Activated CD8-positive, alpha-beta memory T cell treated with anti-CD3 and anti-CD28 coated beads for 36 hours (primary cell): Measurements from ENCODE around the gene GSG1L. TPM values are rescaled to one million over a fixed set of nuclear protein-coding genes. Genes with fewer than 3 reads are reported as not detected.

Source experiments
- CTCF ChIA-PET: fragments of 350-600 bp; sonication (Branson Sonifier 250); formaldehyde crosslinking; loops from one replicate; lab custom pipeline; 2021; ENCODE audit warnings: antibody characterized with exemption; lab: Charles Lee
- POLR2A ChIA-PET: fragments of 350-600 bp; sonication (Branson Sonifier 250); formaldehyde crosslinking; loops from one replicate; lab custom pipeline; 2021; ENCODE audit warnings: antibody characterized with exemption; lab: Charles Lee
- total RNA-seq, 2 experiments: library from RNA; stranded (reverse); gene quantifications; one replicate each; pipeline ENCODE4 v1.2.3, GENCODE V29; 2021

Gene GSG1L
- total RNA-seq, 2 experiments from 2014 or later = not detected

DNA sequence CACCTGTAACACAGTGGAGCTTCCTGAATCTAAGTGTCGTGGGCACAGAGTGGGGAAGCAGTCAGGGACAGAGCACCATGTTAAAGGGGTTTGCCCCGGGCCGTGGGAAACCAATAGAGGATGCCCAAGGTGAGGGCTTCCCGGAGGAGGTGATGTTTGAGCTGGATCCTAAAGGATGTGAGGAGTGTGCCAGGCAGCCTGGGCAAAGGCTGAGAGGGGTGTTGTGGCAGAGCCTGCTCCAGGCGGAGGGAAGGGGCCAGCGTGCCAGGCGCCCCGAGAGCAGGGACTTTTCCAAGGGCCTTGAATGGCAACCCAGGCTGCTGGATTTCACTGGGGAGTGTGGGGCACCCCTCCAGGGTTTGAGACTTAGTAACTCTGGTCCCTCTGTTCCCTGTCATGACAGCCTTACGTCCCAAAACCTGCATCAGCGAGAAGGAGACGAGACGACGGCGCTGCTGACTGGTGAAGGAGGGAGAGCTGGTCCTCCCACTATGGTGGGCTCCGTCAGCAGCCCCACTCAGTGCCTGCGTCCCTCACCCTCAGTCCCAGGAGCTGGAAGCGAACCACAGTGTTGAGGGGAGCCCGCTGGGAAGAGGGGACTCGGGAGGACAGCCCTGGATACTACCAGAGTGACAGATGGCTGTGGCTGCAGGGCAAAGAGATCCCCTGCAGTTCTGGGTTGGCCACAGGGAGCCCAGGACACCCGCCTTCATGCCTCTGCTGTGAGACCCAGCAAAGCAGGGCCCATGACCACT lies 285.2 kb downstream of the GSG1L start:
- CTCF ChIA-PET = no interaction called here

DNA sequence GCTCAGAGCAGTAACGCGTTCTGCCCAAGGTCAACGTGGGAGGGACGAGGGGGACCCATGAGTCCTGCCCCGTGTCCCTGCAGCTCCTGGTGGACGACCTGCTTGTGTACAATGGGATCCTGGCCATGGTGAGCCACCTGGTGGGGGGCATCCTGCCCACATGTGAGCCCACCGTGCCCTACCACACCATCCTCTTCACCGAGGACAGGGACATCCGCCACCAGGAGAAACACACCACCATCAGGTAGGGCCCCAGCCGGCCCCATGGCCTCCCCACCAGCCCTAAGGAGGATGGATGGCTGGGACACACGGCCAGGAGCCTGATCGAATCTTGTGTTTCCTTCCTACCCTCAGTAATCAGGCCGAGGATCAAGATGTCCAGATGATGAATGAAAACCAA lies 286.0 kb downstream of the GSG1L start:
- POLR2A ChIA-PET = no interaction called here
- CTCF ChIA-PET = no interaction called here

More for the DNA sequence above, 285.2 kb downstream of the GSG1L start:
- POLR2A ChIA-PET = no interaction called here

DNA sequence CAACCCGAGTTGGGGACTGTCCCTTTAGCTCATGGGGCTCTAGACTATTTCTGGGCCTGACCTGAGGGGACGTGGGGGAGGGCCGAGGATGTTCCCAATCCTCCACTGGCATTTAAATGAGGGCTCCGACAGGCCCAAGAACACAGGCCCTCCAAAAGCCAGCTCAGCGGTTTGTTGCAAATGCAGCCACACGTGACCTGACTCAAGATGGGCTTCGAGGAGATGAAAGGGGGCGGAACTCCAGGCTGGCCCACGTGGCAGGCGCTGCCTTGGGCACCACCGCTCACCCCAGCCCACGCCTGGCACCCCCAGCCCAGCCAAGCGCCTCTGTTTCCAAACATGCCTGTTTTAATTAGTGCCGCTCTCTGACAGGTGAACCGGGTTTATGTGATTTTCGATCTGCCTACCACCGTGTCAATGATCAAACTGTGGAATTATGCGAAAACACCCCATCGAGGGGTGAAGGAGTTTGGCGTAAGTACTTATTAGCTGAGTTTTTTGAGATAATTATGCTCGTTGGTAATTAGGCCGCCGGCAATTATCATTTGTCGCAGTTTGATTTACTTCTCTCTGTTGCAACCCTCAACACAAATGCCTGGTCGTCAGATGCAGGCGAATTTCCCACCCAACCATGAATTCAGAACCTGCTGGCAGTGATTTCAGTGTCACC lies 286.8 kb downstream of the GSG1L start:
- ChIA-PET POLR2A (no interaction called here), CTCF (no interaction called here)

DNA sequence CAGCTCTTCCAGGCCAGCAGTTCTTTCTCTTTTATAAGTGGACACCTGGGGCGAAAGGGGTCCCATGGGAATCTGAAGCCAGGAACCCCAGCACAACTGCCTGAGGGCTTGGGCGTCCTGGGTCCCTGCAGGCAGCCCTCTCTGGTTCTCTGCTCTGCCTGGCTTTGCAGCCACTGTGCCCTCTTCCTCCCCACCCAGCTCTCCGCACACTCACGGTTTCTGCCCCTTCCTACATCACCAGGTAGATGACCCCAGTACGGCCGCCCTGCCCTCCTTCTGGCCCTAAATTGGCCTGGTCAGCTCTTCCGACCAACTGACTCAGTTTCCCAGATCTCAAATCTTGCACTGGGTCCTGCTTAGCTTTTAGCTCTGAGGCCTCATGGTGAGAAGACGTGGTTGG lies 288.3 kb downstream of the GSG1L start:
- CTCF ChIA-PET = no interaction called here
- POLR2A ChIA-PET = no interaction called here

DNA sequence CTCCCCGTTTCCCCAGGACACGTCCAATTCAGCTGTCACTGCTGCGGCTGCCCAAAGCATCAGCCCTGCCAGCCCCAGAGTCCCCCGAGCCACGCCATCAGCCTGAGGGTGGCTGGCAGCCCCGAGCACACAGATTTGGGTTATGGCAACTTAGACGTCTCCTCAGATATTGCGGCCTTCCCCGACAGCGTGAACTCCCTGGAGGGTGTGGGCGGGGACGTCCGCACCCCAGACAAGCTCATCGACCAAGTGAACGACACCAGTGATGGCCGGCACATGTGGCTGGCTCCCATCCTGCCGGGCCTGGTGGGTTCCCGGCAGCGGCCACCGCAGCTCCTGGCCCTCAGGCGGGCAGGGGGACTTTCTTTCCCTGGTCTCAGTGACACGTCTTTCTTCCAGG lies 288.7 kb downstream of the GSG1L start:
- ChIA-PET CTCF (no interaction called here), POLR2A (no interaction called here)

DNA sequence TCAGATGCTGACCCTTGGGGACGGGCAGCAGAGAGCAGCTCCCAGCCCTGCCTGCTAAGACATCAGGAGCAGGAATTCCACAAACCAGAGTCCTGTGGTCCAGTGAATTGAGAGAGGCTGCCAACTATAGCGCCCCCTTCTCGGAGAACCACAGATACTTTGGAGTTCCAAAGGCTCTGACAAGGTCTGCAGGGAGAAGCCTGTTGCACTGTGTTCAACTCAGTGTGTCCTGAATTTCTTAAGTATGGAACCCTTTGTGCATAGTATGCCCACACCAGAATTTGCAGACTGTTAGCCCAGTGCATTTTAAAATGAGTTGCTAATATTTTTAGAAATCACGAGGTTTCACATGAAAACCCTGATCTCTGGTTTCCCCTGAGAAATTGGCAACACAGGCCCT lies 290.2 kb downstream of the GSG1L start:
- ChIA-PET POLR2A (no interaction called here), CTCF (no interaction called here)

DNA sequence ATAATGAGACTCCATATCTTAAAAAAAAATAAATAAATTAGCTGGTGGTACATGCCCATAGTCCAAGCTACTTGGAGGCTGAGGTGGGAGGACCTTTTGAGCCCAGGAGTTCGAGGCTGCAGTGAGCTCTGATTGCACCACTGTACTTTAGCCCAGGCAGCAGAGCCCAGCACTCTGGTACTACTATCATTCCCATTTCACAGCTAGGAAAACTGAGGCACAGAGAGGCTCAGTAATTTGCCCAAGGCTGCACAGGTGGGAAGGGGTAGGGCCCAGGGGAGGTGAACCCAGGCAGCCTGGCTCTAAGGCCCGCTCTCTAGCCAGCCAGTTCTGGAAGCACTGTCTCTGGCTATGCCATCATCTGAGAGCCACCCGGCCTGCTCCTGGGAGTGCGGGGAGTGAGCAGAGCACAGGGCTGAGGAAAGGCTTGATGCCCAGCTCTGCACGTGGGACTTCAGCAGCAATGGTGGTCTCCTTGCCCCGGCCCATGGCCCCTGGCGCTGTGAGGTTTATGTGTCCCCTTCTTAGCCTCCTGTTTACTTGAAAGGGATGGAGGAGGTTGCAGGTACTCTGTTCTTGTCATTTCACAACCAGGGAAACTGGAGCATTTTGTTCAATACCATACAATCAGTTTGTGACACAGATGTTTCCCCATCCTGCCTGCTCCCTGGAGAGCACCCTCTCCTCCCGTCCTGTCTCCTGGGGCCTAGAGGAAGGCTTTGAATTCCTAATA lies 291.3 kb downstream of the GSG1L start:
- CTCF ChIA-PET = no interaction called here
- POLR2A ChIA-PET = no interaction called here

DNA sequence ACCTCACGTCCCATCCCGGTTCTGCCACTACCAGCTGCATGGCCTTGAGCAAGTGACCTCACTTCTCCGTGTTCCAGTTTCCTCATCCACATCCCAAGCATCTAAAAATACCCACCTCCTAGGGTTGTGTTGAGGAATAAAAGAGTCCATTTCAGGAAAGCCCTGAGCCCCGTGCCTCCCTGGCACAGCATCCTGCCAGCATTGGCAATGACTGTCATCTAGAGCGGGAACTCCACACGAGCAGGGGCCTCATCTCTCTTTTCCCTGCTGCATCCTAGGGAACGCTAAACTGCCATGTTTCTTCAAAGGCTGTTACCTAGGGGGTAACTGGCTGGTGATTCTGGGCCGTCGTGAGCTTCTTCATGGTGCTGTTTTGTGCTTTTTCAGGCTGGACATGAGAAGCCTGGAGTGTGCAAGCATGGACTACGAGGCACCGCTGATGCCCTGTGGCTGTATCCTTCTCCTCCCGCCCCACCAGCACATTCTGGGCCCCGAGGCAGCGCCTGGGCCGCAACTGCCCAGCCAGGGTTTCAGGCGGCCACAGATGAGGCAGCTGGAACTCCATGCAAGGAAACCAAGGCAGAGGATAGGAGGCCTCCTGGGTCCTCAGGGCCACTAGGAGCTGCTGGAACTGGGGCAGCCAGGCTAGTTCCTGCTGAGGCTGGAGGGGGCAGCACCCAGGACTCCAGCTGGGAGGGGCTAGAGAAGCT lies 292.2 kb downstream of the GSG1L start:
- POLR2A ChIA-PET = no interaction called here
- CTCF ChIA-PET = no interaction called here

DNA sequence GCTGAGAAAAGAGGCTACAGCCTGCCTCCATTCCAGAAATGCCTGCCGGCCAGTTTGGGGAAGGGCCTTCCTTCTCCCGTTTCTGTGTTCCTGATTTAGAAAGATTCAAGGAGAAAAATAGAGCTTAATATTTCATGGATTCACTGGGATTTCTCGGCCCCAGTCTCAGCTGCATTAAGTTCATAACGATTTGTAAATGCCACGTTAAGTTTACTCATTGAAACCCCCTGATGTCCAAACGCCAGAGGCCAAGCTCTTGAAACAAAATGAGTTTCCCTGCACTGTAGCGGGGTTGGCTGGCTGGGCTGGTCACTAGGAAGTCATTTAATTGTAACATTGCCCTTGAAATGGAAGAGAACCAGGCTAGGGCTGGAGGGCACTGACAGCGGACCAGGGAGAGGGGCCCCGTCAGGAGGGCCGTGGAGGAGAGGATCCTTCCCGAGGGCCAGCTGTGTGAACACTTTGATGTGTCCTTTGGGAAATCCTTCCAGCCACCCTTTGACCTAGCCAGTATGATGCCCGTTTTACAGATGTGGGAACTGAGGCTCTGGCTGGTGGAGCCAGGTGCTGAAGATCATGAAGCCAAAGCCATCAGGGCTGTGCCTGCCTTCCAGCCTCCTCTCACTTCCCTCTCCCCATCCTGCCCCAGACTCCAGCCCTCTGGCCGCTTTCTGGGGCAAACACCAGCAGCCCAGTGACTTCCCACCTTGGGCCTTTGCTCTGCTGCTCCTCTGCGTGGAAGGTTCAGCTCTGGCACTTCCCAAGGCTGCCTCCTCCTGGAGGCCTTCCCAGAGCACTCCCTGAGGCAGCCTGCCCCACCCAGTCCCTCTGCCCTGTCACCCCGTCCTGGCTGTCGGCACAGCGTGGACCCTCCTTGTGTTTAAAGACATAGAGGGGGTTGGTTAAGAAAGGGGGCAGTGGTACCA lies 293.0 kb downstream of the GSG1L start:
- ChIA-PET POLR2A (no interaction called here), CTCF (no interaction called here)

DNA sequence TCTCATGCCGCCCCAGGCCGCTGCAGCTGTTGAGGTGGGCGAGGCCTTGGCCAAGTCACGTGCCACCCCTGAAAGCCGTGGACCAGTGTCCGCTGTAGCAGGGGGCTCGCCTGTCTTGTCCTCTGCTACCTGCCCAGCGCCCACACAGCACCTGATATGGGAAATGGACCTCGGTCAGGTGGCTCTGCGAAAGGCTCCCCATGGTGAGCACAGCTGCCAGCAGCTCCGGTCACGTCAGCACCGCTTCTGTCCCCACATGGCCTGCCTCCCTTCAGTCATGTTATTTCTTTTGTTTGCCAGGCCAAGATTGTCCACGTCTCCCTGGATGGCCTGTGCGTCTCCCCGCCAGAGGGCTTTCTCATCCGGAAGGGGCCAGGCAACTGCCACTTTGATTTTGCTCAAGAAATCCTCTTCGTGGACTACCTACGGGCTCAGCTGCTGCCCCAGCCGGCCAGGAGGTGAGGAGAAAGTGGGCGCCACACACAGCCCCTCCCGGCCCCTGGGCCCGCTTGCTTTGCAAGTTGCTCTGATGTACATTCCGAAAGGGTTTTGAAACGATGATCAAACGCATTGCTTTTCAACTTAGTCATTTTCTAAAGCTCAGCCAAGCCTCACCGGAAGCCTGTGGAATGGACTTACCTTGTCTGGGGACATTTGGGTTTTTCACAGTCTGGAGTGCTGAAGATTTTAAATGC lies 293.8 kb downstream of the GSG1L start:
- ChIA-PET CTCF (no interaction called here), POLR2A (no interaction called here)

DNA sequence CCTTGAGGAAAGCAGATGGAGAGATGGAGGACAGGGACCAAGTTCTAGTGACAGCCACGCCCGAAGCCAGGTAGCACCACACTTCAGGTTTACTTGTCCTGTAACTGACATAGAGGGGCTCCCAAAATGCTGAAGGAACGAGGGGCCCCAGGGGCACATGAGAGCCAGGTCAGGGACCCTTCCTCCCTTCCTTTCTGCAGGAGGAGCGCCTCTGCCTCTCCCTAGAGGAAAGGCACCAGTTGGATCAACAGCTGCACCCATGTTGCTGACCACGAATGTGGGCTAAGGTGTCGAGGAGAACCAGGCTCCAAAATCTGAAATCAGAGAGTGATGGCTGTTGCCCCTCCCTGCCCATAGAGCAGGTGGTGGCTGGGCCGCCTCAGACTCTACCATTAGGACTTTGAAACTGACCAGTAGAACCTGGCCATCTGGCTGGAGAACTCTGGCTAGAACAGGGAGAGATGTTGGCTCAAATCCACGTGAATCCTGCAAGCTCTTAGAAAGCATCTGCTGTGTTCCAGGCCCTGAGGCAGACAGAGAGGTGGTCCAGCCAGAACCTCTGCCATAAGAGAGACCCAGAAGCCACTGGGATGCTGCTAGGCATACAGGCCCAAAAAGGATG lies 294.8 kb downstream of the GSG1L start:
- CTCF ChIA-PET = no interaction called here
- POLR2A ChIA-PET = no interaction called here

DNA sequence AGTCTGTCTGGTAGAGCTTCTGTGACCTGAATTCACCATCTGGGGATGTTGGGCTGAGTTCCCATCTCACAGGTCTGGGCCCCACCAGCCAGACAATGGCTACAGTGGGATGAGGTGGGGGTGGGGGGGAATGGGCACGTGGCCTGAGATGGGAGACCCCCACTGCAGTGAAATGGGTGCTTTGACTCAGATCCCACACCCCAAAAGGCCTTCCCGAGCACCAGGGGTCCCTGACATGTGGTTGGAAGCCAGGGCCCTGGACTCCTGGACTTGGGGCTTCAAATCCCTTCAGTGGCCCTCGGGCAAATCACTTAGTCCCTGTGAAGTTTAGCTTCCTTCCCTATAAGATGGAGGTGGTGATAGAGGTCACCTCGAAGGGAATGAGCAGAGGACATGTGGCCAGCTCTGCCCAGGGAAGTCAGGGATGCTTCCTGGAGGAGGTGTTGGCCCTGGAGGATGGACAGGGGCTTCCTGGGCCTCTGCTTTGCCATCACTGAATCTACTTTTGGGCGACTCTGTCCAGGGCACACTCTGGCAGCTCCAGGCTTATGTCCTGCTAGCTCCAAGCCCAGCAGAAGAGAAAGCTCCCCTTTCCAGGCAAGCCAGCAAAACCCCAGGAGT lies 295.4 kb downstream of the GSG1L start:
- ChIA-PET POLR2A (no interaction called here), CTCF (no interaction called here)

DNA sequence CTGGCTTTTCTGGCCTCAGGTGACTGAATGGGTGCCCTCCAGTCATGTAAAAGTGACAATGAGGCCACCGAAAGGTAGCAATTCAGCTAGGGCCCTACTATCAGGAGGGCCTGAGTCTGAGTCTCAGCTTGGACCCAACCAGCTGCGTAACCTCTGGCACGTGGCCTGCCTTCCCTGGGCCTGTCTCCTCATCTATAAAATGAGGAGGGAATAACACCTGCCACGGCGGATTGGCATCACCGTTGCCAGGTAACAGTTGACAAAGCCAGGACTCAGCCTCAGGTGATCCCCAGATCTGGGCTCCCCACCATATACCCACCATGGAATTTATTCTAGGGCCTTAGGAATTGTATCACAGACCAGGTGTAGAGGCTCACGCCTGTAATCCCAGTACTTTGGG lies 296.4 kb downstream of the GSG1L start:
- POLR2A ChIA-PET = no interaction called here
- CTCF ChIA-PET = no interaction called here

DNA sequence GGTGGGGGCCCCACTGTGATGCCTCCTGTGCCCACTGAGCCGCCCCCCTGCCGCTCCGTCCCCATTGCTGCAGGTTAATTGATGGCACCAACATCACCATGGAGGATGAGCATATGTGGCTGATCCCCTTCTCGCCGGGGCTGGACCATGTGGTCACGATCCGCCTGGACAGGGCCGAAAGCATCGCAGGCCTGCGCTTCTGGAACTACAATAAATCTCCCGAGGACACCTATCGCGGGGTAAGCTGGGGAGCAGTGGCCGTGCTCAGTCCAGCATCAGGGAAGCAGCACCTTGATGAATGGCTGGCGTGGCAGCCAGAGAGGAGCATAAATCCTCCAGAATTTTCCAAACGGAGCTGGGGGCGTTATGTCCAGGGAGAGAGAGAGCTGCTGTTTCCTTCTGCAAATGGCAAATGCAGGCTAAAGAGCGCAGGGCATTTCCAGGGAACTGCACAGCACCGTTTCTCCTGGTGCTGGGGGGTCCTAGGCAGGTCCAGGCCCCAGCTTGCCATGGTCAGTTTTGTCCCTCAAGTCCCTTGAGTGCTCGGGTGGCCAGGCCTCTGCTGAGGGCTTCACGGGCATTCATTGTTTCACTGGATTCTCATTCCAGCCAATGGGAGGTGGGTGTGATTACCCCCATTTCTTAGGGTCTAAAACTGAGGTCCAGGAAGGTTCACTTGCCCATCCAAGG lies 297.1 kb downstream of the GSG1L start:
- CTCF ChIA-PET = no interaction called here
- POLR2A ChIA-PET = no interaction called here

DNA sequence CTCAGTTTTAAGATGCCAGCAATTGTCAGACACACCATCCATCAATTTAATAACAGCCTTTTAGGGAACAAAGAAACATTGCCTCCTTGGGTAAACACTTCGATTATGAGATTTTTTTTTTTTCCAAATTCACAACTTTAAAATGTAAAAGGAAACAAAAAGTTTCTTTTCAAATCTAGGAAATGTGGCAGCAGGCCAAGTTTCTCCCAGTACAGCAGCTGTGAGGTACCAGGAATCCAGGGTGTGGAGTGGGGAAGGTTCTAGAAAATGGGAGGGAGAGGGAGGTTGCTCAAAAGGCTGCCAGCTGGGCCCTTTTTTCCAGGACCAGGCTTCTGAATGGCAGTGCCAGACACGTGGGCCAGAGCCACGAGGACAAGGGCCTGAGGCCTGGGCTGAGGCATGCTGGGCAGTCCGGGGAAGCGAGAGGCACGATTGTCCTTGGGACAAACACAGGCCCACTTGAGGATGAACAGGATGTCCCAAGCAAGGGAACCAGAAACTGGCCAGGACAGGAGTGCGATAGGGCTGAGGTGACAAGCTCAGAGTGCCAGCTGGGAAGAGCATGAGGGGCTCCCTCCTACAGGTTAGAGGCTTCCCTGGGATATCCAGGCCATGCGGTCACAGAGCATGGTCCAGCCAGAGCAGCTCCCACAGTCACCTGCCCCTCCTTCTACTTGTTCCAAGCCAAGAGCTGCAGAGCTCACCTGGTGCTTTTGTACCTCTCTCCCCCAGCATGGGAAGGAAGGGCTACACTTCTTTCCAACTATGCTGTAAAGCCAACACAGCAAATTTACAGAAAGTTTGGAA lies 298.4 kb downstream of the GSG1L start:
- ChIA-PET CTCF (no interaction called here), POLR2A (no interaction called here)

DNA sequence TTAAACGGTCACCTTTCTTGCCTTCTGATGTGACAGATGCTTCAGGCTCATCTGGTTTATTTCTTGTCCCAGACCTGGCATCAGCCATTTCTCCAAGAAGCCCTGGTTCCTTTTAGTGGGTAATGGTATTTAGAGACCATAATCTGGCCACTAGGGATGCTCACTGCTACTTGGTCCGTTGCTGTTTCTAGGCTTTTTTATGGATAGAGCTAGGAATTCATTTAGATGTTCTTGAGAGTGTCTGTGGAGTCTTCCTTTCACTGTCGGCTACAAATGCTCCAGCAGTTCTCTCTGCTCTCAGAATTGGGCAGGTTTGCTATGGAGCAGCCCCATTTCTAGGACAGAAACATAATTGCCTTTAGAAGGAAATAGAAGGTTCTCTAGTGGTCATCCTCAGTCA lies 299.1 kb downstream of the GSG1L start:
- ChIA-PET CTCF (no interaction called here), POLR2A (no interaction called here)
